Stimulated activated naive B cell treated with anti-CD40 and anti-IgM and Interleukin-4, amounts not matched to agents 10 μg/mL and 1 μg/mL and 100 μg/mL, for 72 hours (primary cell): ENCODE measurements around the gene LDLR.
"Not testable (repeated sequence)": the region's sequence is repeated elsewhere in the genome, so short reads cannot be mapped to it uniquely, and the experiment has no call there.

ENCODE experiments used
- ATAC-seq, 2 donors: fragments of 150-1000 bp; cut with Tn5 transposase; replicated peaks; 2 replicates each; pipeline ENCODE4 v1.10.0; 2021; ENCODE audit warnings: moderate library complexity in 1 of 2
- DNase-seq: peaks from one replicate; pipeline ENCODE4 v3.0.0; 2021
- H3K27ac Mint-ChIP-seq: one replicate; pipeline ENCODE4 v1.8.0; 2022; ENCODE audit warnings: mild to moderate bottlenecking, mixed read lengths
- H3K27me3 Mint-ChIP-seq, 2 donors: one replicate each; pipeline ENCODE4 v1.8.0; 2022; ENCODE audit warnings: mixed read lengths in 2 of 2
- H3K36me3 Mint-ChIP-seq, 2 donors: one replicate each; pipeline ENCODE4 v1.8.0; 2022; ENCODE audit warnings: mixed read lengths in 2 of 2, mild to moderate bottlenecking in 1 of 2
- H3K4me1 Mint-ChIP-seq, 2 donors: one replicate each; pipeline ENCODE4 v1.8.0; 2022; ENCODE audit warnings: mixed read lengths in 2 of 2, mild to moderate bottlenecking in 1 of 2
- H3K4me3 Mint-ChIP-seq, 2 donors: one replicate each; pipeline ENCODE4 v1.8.0; 2022; ENCODE audit warnings: mild to moderate bottlenecking in 2 of 2, mixed read lengths in 2 of 2, moderate library complexity in 1 of 2
- H3K9me3 Mint-ChIP-seq, 2 donors: one replicate each; pipeline ENCODE4 v1.8.0; 2022; ENCODE audit warnings: mixed read lengths in 2 of 2, mild to moderate bottlenecking in 1 of 2

Gene LDLR

GRCh38 chr19:11145536-11145924, 56.3 kb downstream of the LDLR start:
- Mint-ChIP-seq H3K4me1 (peaks cover 5 to 18% of the 10 kb centered on the region in 2 donors), H3K27ac (no peak overlapping the region), H3K4me3 (no peak overlapping the region), H3K36me3 (peaks cover 0 to 2% of the 10 kb centered on the region in 2 donors), H3K27me3 (peaks cover 6 to 11% of the 10 kb centered on the region in 2 donors), H3K9me3 (no peaks in the 10 kb centered on the region)
- DNase-seq (no peak), ATAC-seq (no peak)

DNA sequence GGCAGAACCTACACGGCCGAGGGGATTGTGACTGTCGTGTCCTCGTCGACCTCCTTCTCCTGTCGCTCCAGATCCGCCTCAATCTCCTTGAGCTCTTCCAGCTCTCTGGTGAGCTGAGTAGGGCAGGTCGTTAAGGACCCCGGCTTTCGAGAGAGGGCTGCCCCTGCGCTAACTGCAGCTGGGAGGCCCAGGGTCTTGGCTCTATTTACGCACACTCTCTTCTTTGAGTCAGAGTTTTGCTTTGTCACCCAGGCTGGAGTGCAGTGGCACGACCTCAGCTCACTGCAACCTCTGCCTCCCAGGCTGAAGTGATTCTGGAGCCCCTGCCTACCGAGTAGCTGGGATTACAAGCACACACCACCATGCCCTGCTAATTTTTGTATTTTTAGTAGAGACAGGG, 58.7 kb downstream of the LDLR start:
- Mint-ChIP-seq H3K9me3 (no peaks in the 10 kb centered on the region), H3K4me1 (peaks cover 2 to 8% of the 10 kb centered on the region in 2 donors), H3K27ac (no peak overlapping the region), H3K27me3 (no peaks in the 10 kb centered on the region), H3K4me3 (no peak overlapping the region), H3K36me3 (peaks cover 0 to 2% of the 10 kb centered on the region in 2 donors)
- DNase-seq (no peak), ATAC-seq (no peak)

- Mint-ChIP-seq H3K36me3 (no peaks in the 10 kb centered on the region), H3K4me3 (no peak overlapping the region), H3K27ac (no peak overlapping the region), H3K27me3 (peaks cover 6 to 7% of the 10 kb centered on the region in 2 donors), H3K4me1 (peaks cover 4 to 16% of the 10 kb centered on the region in 2 donors), H3K9me3 (no peaks in the 10 kb centered on the region)
- DNase-seq (no peak), ATAC-seq (no peak)
These were observed 61.9 kb downstream of the LDLR start for GRCh38 chr19:11151181-11151580.

DNA sequence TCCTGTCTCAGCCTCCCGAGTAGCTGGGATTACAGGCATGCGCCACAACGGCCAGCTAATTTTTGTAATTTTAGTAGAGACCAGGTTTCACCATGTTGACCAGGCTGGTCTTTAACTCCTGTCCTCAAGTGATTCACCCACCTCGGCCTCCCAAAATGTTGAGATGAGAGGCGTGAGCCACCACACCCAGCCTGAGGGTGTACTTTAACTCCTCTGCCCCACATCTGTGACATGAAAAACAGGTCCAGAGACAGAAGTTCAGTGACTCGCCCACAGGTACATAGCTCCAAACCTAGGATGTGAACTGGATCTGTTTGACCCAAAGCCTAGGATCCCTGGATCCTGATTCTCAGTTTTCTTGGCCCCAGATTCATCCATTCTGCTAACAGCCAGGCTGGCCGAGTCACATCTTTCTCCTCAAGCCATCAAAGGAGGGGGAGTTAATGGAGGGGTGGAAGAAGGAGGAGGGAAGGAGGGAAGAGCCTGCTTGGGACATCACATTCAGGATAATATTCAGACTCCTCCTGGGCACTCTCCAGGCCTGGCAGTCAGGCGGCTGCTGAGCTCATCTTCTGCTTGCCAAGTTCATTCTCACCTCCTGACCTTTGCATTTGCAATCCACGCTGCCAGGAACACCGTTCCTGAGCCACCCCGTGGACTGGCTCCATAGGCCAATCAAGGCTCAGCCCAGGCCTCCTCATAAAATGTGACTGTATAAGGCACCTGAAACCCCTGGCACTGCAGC, 63.2 kb downstream of the LDLR start:
- DNase-seq, result no peak
- Mint-ChIP-seq H3K27me3 (peaks cover 6 to 7% of the 10 kb centered on the region in 2 donors), H3K4me1 (peaks cover 4 to 16% of the 10 kb centered on the region in 2 donors), H3K9me3 (no peaks in the 10 kb centered on the region), H3K27ac (no peak overlapping the region), H3K4me3 (no peak overlapping the region), H3K36me3 (no peaks in the 10 kb centered on the region)
- no peak for ATAC-seq

- no peaks in the 10 kb centered on the region for H3K36me3 Mint-ChIP-seq
- ATAC-seq (no peak), DNase-seq (no peak)
- H3K27me3 Mint-ChIP-seq, result peaks cover 6 to 7% of the 10 kb centered on the region in 2 donors
- no peaks in the 10 kb centered on the region for H3K9me3 Mint-ChIP-seq
- H3K4me3 Mint-ChIP-seq, result peak overlapping the region; percentile 88 to 97
- peak overlapping the region; percentile 26 for H3K27ac Mint-ChIP-seq
- peaks cover 4 to 16% of the 10 kb centered on the region in 2 donors for H3K4me1 Mint-ChIP-seq
These were observed 65.4 kb downstream of the LDLR start for GRCh38 chr19:11154683-11155047.

- H3K4me1 Mint-ChIP-seq, result peaks cover 4 to 16% of the 10 kb centered on the region in 2 donors
- peaks cover 0 to 1% of the 10 kb centered on the region in 2 donors for H3K9me3 Mint-ChIP-seq
- H3K4me3 Mint-ChIP-seq, result peak within 1 kb of the TSS; percentile 88 to 97
- H3K36me3 Mint-ChIP-seq, result no peaks in the 10 kb centered on the region
- H3K27ac Mint-ChIP-seq, result peak within 1 kb of the TSS; percentile 85
- ATAC-seq, result peak; percentile 98 to 99
- DNase-seq, result peak; percentile 95
- H3K27me3 Mint-ChIP-seq, result peaks cover 6 to 7% of the 10 kb centered on the region in 2 donors
These were observed 66.3 kb downstream of the LDLR start, which contains the start of gene SPC24 for GRCh38 chr19:11155373-11156120. Gene SPC24, minus strand, starts transcription at chr19:11155782. Its CDS starts 6 bp downstream, at chr19:11155776.

- Mint-ChIP-seq H3K27ac (no peak overlapping the region), H3K36me3 (no peaks in the 10 kb centered on the region), H3K4me1 (peaks cover 0 to 10% of the 10 kb centered on the region in 2 donors), H3K9me3 (peaks cover 0 to 1% of the 10 kb centered on the region in 2 donors), H3K27me3 (peaks cover 0 to 1% of the 10 kb centered on the region in 2 donors), H3K4me3 (no peak overlapping the region)
- no peak for ATAC-seq
- DNase-seq, result no peak
These were observed 70.6 kb downstream of the LDLR start for GRCh38 chr19:11159598-11160439.

- H3K27ac Mint-ChIP-seq, H3K36me3 Mint-ChIP-seq, H3K4me3 Mint-ChIP-seq, H3K4me1 Mint-ChIP-seq, H3K27me3 Mint-ChIP-seq, ATAC-seq, DNase-seq, H3K9me3 Mint-ChIP-seq: not testable (repeated sequence)
These were observed 71.1 kb downstream of the LDLR start for GRCh38 chr19:11160440-11160768.

GRCh38 chr19:11164296-11164695, 75.0 kb downstream of the LDLR start:
- Mint-ChIP-seq H3K9me3 (peaks cover 0 to 1% of the 10 kb centered on the region in 2 donors), H3K27me3 (peaks cover 0 to 3% of the 10 kb centered on the region in 2 donors), H3K4me1 (no peaks in the 10 kb centered on the region), H3K27ac (no peak overlapping the region), H3K36me3 (peaks cover 0 to 1% of the 10 kb centered on the region in 2 donors), H3K4me3 (no peak overlapping the region)
- no peak for DNase-seq
- no peak for ATAC-seq

- peaks cover 0 to 1% of the 10 kb centered on the region in 2 donors for H3K9me3 Mint-ChIP-seq
These were observed 75.7 kb downstream of the LDLR start for GRCh38 chr19:11164879-11165406.

GRCh38 chr19:11165486-11166030, 76.3 kb downstream of the LDLR start:
- no peak overlapping the region for H3K4me3 Mint-ChIP-seq
- no peaks in the 10 kb centered on the region for H3K9me3 Mint-ChIP-seq
- DNase-seq (no peak), ATAC-seq (no peak)
- H3K27me3 Mint-ChIP-seq, result peaks cover 0 to 3% of the 10 kb centered on the region in 2 donors
- H3K36me3 Mint-ChIP-seq, result peaks cover 0 to 1% of the 10 kb centered on the region in 2 donors
- no peaks in the 10 kb centered on the region for H3K4me1 Mint-ChIP-seq
- no peak overlapping the region for H3K27ac Mint-ChIP-seq

More at GRCh38 chr19:11164879-11165406, 75.7 kb downstream of the LDLR start:
- no peaks in the 10 kb centered on the region for H3K4me1 Mint-ChIP-seq
- ATAC-seq (no peak), DNase-seq (no peak)
- no peak overlapping the region for H3K4me3 Mint-ChIP-seq
- peaks cover 0 to 1% of the 10 kb centered on the region in 2 donors for H3K36me3 Mint-ChIP-seq
- H3K27me3 Mint-ChIP-seq, result peaks cover 0 to 3% of the 10 kb centered on the region in 2 donors
- H3K27ac Mint-ChIP-seq, result no peak overlapping the region

- H3K27ac Mint-ChIP-seq, result no peak overlapping the region
- H3K4me1 Mint-ChIP-seq, result no peaks in the 10 kb centered on the region
These were observed 77.2 kb downstream of the LDLR start for GRCh38 chr19:11166281-11167142.

DNA sequence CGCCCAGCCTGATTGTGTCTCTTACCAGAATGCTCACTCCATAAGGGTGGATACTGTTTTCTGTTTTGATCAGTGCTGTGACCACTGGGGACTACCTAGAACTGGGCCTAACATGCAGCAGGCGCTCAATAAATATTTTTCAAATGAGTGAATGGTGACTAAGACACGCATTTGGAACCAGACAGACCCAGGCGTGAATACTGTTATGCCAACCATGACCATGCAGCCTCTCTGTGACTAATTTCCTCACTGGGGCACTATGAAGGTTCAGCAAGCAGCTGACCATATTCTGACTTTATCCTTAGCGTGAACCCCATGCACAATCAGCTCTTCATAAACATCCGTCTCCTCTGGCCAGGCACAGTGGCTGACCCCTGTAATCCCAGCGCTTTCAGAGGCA, 79.3 kb downstream of the LDLR start:
- H3K27ac Mint-ChIP-seq, result no peak overlapping the region
- H3K4me1 Mint-ChIP-seq, result no peaks in the 10 kb centered on the region
- peaks cover 0 to 1% of the 10 kb centered on the region in 2 donors for H3K36me3 Mint-ChIP-seq
- H3K9me3 Mint-ChIP-seq, result no peaks in the 10 kb centered on the region
- peaks cover 0 to 3% of the 10 kb centered on the region in 2 donors for H3K27me3 Mint-ChIP-seq
- H3K4me3 Mint-ChIP-seq, result no peak overlapping the region
- DNase-seq (no peak), ATAC-seq (peak in 1 of 2 donors; percentile 64)

More at GRCh38 chr19:11166281-11167142, 77.2 kb downstream of the LDLR start:
- Mint-ChIP-seq H3K4me3 (no peak overlapping the region), H3K36me3 (peaks cover 0 to 1% of the 10 kb centered on the region in 2 donors), H3K9me3 (no peaks in the 10 kb centered on the region), H3K27me3 (peaks cover 0 to 3% of the 10 kb centered on the region in 2 donors)
- DNase-seq (no peak), ATAC-seq (no peak)
